Heart left ventricle (tissue), 16 donors: ENCODE measurements around the gene ELMO2. TPM values are rescaled to one million over a fixed set of nuclear protein-coding genes. Genes with fewer than 3 reads are reported as not detected.

Experiments
- ATAC-seq, 4 donors: fragments of 200-7000 bp; cut with Tn5 transposase; one replicate each; pipeline ENCODE4 v1.9.1; 2020 to 2022; ENCODE audit warnings: moderate library complexity in 4 of 4, mild to moderate bottlenecking in 3 of 4, moderate number of reproducible peaks in 1 of 4
- DNase-seq, 5 donors: peaks; one replicate each; pipeline ENCODE4 v3.0.0-alpha.2; 2020
- H3K27ac ChIP-seq, 12 donors: fragments of 200-600 bp; sonication (generic) in 4 of 12; one replicate each; pipeline versions ENCODE4 v1.5.0 to v1.8.0; 2016 to 2022; ENCODE audit warnings: mild to moderate bottlenecking in 2 of 12
- H3K27me3 ChIP-seq, 9 donors: fragments of 200-600 bp; sonication (generic) in 2 of 9; one replicate each; pipeline versions ENCODE4 v1.5.1 to v1.8.0; 2016 to 2022; ENCODE audit warnings: mild to moderate bottlenecking in 3 of 9
- H3K36me3 ChIP-seq, 9 donors: fragments of 200-600 bp; sonication (generic) in 2 of 9; one replicate each; pipeline versions ENCODE4 v1.5.0 to v1.8.0; 2018 to 2022; ENCODE audit warnings: mild to moderate bottlenecking in 2 of 9
- H3K4me1 ChIP-seq, 12 donors: fragments of 200-600 bp; sonication (generic) in 4 of 12; one replicate each; pipeline versions ENCODE4 v1.5.0 to v1.8.0; 2016 to 2022; ENCODE audit warnings: mild to moderate bottlenecking in 3 of 12
- H3K4me3 ChIP-seq, 12 donors: fragments of 200-600 bp; sonication (generic) in 4 of 12; one replicate each; pipeline versions ENCODE4 v1.5.0 to v1.8.0; 2017 to 2022; ENCODE audit warnings: mild to moderate bottlenecking in 9 of 12, moderate library complexity in 4 of 12
- H3K9me3 ChIP-seq, 12 donors: fragments of 200-600 bp; sonication (generic) in 4 of 12; one replicate each; pipeline versions ENCODE4 v1.5.0 to v1.8.0; 2016 to 2022; ENCODE audit warnings: mild to moderate bottlenecking in 1 of 12
- POLR2A ChIP-seq, 2 donors: fragments of 450-650 bp; IDR thresholded peaks; one replicate each; pipeline ENCODE4 v1.6.1; 2017; ENCODE audit warnings: antibody characterized with exemption in 2 of 2, mild to moderate bottlenecking in 2 of 2, moderate library complexity in 2 of 2
- WGBS, 4 donors: extraction: QIAGEN DNeasy Blood & Tissue Kit in 2 of 4; methylation state at CpG; one replicate each; pipeline versions ENCODE4 v1.1.5 to v1.1.7; 2013 to 2018; 5-methylcytosine and 5-hydroxymethylcytosine counted together
- intact Hi-C, 10 donors: fragments of 100-400 bp; cut with DNase I; formaldehyde crosslinking; loops; one replicate each; pipeline versions ENCODE4 v1.11.1 to v1.14.2; 2022
- polyA plus RNA-seq, 2 donors: library from polyadenylated mRNA; stranded (reverse); fragments of 200-250 nt; gene quantifications; one replicate each; pipeline ENCODE4 v1.2.3, GENCODE V29; 2013
- total RNA-seq, 9 donors: library from RNA; depleted of rRNA in 2 of 9; stranded (reverse); fragments of >200 nt in 2 of 9; fragmentation: NEBNext Ultra II Directional in 3 of 9; extraction: Animal tissue kit (Norgen Biotek cat#: 25700) in 3 of 9; gene quantifications; one replicate each; pipeline versions ENCODE4 v1.1.0 to v1.2.4, GENCODE V29; 2016 to 2023
- TF ChIP-seq, protein P1 (sequence below), 12 donors: fragments of 200-600 bp; sonication (generic) in 4 of 12; IDR thresholded peaks; one replicate each; pipeline versions ENCODE4 v1.5.0 to v1.8.0; 2018 to 2022; ENCODE audit warnings: antibody characterized with exemption in 12 of 12, mild to moderate bottlenecking in 5 of 12
- donor health status: ischemic (EF 13 %, LVEDD 7.1; RV severe dilation, severe dysfunction).
- donor health status: healthy with polysubstance abuse.
- donor health status: DM: no; HTN: yes; CAD: no.
- donor health status: DM: no; HTN: no; CAD: no.
- donor health status: ischemic (EF 25% LVEDD 6.9; RV normal size, moderate dysfunction).
- donor health status: ischemic (EF 25% LVEDD 5.7; RV mildly dilated, moderate dysfunction).
- donor health status: healthy.
- donor health status: DM: yes; HTN: yes; CAD: no.
- donor health status: ischemic (EF 35%, LVEDD 5.7; RV mildly dilated, moderate dysfunction).
- donor health status: nonischemic (EF 11% LVEDD 7.7; RV severe dilation, severe dysfunction).
- donor health status: DM: yes; HTN: yes; CAD: no.
- donor health status: PGD.
- donor health status: ischemic (EF 29% LVEDD 5.4; RV normal size, mild dysfunction).
- donor health status: nonischemic (EF 23%, LVEDD 6.1; RV moderate dilation, normal function).

Gene ELMO2
- total and polyA plus RNA-seq, 11 donors, result 14.6 to 57.5 (median 33.6) TPM

DNA sequence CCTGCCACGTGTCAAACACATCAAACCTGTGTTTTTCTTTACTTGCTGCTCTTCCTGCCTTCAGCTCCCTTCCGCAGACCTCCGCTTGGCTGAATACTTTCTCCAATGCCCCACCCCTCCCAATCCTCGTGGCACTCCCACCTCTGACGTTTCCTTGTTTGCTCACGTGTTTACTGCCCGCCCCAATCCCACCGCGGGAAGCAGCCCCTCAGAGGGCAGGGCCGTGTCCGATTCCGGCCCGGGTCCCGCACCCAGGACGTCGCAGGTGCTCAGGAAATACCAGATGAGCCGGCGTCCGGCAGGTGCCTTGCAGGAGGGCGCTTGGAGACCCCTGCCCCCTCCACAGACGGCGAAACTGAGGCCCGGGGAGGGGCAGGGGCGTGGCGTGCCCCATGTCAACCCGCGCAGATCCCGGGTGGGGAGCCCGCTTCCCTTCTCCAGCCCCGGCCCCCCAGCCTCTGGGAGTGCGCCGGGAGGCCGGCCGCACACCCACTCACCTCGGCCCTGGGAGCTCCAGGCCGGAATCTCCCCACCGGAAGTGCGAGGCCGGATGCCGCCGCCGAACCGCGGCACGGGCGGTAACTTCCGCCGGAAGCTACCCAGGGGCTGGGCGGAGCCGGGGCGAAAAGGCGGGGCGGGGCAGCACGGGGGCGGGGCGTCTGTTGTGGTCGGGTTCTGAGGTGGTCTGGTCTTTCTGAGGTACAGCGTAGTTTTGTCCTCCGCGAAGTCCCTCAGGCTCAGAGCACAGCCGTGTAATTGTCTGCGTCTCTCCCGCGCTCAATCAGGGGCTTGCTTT lies 42.3 kb downstream of the ELMO2 start:
- WGBS, 4 donors, result 0 to 1% (median 1%) methylated on average over 34 to 64 of the region's 64 CpGs
- H3K36me3 ChIP-seq, result peaks cover 0 to 50% (median 38%) of the 10 kb centered on the region in 9 donors
- peak; percentile 83 to 96 (median 93) for ATAC-seq
- intact Hi-C loops, result loop anchor here in 5 of 10 donors (1.0 to 10.0 kb wide), 4 partner anchors 38 to 339 kb away; partner anchors contain the start of genes ELMO2 (in 4 of the 5) and SLC12A5 (in 1 of the 5)
- H3K27ac ChIP-seq, result peak overlapping the region; percentile 94 to 99 (median 97)
- H3K9me3 ChIP-seq, result no peaks in the 10 kb centered on the region
- peak; percentile 40 to 89 for TF ChIP-seq POLR2A (IDR thresholded peaks at IDR 0.05)
- TF ChIP-seq, protein P1, sequence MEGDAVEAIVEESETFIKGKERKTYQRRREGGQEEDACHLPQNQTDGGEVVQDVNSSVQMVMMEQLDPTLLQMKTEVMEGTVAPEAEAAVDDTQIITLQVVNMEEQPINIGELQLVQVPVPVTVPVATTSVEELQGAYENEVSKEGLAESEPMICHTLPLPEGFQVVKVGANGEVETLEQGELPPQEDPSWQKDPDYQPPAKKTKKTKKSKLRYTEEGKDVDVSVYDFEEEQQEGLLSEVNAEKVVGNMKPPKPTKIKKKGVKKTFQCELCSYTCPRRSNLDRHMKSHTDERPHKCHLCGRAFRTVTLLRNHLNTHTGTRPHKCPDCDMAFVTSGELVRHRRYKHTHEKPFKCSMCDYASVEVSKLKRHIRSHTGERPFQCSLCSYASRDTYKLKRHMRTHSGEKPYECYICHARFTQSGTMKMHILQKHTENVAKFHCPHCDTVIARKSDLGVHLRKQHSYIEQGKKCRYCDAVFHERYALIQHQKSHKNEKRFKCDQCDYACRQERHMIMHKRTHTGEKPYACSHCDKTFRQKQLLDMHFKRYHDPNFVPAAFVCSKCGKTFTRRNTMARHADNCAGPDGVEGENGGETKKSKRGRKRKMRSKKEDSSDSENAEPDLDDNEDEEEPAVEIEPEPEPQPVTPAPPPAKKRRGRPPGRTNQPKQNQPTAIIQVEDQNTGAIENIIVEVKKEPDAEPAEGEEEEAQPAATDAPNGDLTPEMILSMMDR (IDR thresholded peaks at IDR 0.05), result no peak
- DNase-seq, result peak; percentile 88 to 95 (median 90)
- H3K27me3 ChIP-seq, result no peaks in the 10 kb centered on the region
- H3K4me3 ChIP-seq, result peak overlapping the region; percentile 80 to 99 (median 91)
- peaks cover 0 to 55% (median 40%) of the 10 kb centered on the region in 12 donors for H3K4me1 ChIP-seq

DNA sequence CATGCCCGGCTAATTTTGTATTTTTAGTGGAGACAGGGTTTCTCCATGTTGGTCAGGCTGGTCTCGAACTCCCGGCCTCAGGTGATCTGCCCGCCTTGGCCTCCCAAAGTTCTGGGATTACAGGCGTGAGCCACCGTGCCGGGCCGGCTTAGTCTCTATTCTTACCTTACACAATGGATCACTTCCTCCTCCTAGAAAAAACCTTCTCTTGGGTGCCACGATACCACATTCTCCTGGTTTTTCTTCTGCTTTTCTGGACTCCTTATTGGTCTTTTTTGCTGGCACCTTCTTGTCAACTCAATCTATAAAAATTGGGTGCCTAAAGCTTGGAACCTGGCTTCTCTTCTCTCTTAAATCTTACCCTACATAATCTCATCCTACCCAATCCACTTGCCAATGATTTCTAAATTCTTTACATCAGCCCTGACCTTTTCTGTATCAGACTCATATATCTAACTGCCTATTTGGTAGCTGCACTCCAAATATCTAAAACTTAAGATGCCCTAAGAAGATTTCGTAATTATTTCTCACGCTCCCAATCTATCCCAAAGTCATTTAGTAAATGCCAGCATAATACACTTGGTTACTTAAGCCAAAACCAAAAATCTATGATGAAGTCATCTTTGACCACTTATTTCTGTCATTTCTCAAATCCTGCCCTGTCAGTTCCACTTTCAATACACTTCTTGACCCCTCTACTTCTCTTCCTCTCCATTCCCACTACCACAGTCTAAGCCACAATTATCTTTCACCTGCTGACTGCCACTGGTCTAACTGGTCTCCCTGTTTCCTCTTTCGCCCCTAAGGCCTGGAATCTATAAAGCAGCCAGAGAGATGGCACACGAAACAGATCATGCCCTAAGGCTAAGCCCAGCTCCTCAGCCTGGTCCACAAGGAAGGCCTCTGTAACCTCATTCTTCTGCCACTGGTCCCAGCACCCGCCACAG lies 43.2 kb downstream of the ELMO2 start:
- Histone ChIP-seq H3K36me3 (peaks cover 0 to 42% (median 29%) of the 10 kb centered on the region in 9 donors), H3K9me3 (no peaks in the 10 kb centered on the region), H3K27me3 (no peaks in the 10 kb centered on the region), H3K4me1 (peaks cover 4 to 64% (median 48%) of the 10 kb centered on the region in 12 donors), H3K27ac (peak overlapping the region in 11 of 12 donors; percentile 96 to 99 (median 97)), H3K4me3 (peak overlapping the region; percentile 80 to 99 (median 91))
- DNase-seq (no peak), ATAC-seq (no peak)
- WGBS, 4 donors, result 61 to 71% (median 66%) methylated on average over 14 of the region's 14 CpGs
- intact Hi-C loops, result loop anchor here in 2 of 10 donors (5.0 to 10.0 kb wide), 2 partner anchors 39 to 338 kb away; partner anchors contain the start of gene SLC12A5 (in 1 of the 2)
- no peak for TF ChIP-seq POLR2A (IDR thresholded peaks at IDR 0.05)
- TF ChIP-seq, protein P1 (IDR thresholded peaks at IDR 0.05), result no peak

DNA sequence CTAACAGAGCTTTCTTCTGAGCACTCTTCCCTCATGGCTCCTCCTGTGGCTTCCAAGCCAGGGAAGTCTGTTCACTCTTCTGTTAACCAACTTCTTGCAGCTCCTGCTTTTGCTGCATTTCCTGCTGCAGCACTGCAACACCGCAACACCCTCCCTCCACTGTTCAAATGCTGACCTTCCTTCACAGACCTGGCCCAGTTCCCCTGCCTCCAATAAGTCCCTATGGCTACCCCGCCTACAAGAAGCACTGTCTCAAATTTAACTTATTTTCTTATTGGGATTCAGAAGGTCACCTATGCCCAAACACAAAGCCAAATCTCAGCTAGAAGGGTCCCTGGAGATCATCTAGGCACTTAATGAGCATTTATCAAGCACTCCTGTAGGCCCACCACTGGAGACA lies 44.6 kb downstream of the ELMO2 start:
- no peak for TF ChIP-seq POLR2A (IDR thresholded peaks at IDR 0.05)
- TF ChIP-seq, protein P1 (IDR thresholded peaks at IDR 0.05), result no peak
- Histone ChIP-seq H3K27ac (peak overlapping the region in 1 of 12 donors; percentile 49), H3K36me3 (peaks cover 0 to 29% (median 16%) of the 10 kb centered on the region in 9 donors), H3K27me3 (no peaks in the 10 kb centered on the region), H3K4me1 (peaks cover 6 to 78% (median 58%) of the 10 kb centered on the region in 12 donors), H3K9me3 (no peaks in the 10 kb centered on the region), H3K4me3 (no peak overlapping the region)
- WGBS, 4 donors, result 88 to 96% (median 92%) methylated on average over 2 of the region's 2 CpGs
- ATAC-seq, result no peak
- DNase-seq, result no peak
- intact Hi-C loops, result loop anchor here in 2 of 10 donors (5.0 to 10.0 kb wide), 2 partner anchors 40 to 337 kb away; partner anchors contain the start of gene SLC12A5 (in 1 of the 2)
